ENCODE results near the gene OSBPL3.

OSBPL3 gene

DNA sequence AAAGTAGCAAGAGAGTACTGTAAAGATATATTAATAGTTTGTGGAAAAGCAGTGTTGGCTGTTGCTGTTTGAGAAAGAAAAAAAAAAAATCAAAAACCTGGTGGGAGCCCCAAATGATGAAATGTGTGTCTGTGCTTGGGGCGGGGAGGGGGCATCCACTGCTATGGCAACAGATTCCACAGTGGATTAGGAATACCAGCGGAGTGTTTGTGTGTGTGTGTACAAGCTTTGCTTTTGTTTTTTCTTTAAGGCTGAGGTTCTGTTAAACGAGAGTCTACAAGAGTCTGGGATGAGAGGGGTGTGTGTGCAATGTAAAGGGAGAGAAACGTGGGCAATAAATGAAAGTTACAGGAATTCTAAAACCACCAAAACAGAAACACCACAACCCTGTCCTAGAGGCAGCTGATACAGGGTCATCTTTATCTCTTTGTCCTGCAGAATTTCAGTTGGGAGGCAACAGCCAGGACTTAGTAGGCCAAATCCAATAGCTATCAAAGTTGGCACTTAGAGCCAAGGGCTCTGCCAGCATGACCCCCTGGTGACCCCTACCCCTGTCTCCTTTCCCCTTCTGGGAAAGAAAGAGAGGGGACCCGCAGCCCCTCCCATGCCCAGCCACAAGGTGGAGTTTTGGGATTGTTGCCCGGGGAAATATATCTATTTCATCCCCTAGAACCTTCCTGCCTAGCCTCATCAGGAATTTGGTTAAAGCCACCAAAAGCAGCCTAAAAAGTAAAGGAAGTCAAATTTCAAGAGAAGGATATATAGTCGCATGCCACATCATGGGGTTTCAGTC, 85.4 kb downstream of the OSBPL3 start:
- no peak for DNase-seq (ENCODE audit: low spot score)

DNA sequence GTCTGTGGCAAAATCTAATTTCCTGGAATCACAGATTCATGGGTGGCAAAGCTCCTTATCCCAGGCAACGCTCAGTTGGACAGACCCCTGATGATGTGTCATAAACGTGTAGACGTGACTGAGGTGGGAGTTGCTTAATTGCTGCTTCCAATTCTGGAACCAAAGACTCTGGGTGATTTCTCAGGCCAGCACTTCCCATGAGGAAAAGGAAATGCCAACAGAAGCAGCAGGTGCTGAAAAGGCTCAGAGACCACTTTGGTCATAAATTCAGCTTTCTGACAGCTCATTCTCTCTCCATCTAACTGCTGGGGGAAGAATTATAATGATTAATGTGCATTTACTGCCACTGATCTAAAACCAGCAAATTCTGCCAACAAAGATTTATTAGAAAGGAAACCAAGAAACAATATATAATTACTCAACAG, 88.7 kb downstream of the OSBPL3 start:
- no peak for DNase-seq (ENCODE audit: low spot score)

DNA sequence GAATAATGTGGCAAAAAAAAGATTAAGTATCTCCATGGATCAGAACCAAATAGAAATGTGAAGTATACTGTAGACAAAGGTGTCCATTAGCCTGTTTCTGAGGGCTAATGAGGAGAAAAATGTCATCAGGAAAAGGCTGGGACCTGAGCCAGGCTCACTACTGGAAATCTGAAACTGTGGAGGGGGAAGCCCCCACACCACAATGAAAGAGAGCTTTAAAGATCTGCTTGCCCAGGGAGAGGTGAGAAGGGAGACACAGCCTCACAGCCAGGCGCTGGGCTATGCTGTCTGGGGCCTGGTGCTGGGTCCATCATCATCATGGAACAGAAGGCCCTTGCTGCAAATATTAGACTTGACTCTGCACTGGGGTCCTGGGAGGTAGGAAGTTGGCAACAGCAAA, 90.4 kb downstream of the OSBPL3 start:
- DNase-seq (ENCODE audit: low spot score) = no peak

DNA sequence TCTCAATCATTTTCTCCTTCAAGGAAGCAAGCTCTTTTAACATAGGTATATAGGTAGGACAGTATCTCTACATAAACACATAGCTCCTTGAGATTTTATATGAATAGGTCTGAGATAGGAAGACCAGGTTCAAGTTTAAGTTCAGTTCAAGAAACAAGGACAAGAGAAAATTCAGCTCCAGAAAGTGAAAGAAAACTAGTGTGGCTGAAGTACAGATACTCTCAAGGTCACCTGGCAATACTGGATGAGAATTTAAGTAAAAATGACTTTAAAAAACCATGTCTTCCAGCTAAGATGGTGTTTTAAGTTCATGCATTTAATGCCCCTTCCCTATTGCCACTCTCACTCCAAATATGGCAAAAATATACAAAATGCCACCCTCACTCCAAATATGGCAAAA, 91.3 kb downstream of the OSBPL3 start:
- DNase-seq (ENCODE audit: low spot score) = no peak

DNA sequence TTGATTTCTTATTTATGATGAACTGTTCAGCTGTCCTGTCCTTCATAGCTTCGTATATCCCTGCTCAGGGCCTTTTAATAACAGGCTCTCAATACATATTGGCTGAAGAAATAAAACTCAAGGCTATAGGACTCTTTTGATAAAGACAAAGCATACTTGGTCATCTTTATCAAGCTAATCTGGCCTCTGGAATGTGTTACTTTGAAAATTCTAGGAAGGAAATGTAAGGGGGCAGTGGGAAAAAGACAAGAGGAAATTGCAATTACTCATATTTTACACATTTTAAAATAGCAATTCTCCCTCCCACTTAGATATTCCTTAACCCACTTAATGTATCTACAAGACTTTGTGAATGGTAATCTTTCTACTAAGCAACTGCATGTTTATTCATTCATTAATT, 94.3 kb downstream of the OSBPL3 start:
- peak; percentile 40 for DNase-seq (ENCODE audit: low spot score)

DNA sequence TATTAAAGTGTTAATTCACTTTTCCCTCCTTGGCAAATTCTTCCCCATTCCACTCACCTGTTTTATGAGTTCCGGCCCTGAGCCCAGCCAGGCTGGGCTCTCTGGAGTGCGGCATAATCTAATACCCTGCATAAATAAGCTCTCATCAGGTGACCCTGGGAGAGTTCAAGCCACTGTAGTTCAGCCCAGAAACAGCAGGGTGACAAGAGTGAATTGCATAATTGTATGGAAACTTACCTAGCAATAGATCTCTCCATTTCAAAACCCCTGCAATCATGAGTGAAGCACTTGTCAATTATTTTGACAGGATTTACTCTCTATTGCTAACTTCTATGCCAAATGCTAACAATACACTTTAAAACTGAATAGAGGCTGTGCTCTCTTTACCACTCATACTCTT, 94.7 kb downstream of the OSBPL3 start:
- no peak for DNase-seq (ENCODE audit: low spot score)

DNA sequence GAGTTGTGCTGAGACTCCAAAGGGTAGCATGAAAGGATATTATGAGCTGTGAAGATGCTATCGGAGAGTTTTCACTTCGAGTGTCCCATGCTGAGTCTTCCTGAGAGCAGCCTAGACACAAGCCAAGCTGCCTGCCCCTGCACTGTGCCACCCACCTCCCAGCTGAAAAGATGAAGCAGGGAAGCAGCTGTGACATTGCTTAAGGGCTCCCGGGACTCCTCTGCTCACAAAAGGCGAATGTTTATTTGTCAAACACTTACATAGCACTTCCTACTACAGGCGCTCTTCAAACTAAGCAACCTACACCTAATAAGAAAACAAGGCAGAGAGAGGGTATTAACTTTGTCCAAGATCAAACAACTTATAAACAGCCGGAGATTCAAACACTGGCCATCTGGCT, 95.6 kb downstream of the OSBPL3 start:
- DNase-seq (ENCODE audit: low spot score) = no peak

DNA sequence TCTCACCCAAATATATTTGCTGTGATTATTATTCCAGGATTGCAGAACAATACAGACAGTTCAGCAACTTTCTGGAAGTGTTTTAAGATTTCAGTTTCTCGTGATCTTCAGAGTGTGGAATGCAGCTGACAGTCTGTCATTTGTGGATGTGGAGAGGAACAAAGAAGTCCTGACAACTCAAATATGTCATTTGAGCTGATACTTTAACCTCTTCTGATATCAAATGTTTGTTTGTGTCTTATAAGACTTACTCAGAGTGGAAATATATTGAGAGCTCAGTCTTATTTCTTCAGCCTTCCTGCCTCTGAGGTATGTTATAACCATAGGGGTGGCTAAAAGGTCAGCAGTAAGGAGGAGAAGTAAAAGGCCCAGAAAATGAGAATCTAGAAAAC, 96.4 kb downstream of the OSBPL3 start:
- no peak for DNase-seq (ENCODE audit: low spot score)

DNA sequence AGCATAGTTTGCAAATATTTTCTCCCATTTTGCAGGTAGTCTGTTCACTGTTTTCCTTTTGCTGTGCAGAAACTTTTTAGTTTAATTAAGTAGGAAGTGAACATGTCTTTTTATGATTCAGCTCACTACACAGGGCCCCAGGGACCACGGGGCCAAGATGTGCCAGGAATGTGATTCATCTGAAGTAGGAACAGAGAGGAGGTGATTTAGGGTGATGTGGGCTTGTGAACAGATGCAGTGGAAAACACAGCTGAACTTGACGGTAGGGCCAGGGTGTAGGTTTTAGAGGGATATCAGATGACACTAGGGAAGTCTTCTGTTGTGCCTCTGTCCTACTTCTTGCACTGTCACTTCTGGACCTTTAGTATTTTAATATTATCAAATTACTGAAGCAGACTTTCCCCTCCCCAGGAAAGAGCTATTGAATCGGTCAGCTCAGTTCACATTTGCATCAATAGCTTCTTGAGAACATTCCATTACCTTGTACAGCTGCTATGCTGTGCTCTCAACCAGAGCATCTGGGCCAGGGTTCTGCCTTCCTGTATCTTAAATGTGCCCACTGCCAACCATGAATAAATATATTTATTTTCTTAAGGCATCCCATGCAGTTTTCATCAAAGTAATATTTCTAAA, 96.9 kb downstream of the OSBPL3 start:
- DNase-seq (ENCODE audit: low spot score) = peak; percentile 45

DNA sequence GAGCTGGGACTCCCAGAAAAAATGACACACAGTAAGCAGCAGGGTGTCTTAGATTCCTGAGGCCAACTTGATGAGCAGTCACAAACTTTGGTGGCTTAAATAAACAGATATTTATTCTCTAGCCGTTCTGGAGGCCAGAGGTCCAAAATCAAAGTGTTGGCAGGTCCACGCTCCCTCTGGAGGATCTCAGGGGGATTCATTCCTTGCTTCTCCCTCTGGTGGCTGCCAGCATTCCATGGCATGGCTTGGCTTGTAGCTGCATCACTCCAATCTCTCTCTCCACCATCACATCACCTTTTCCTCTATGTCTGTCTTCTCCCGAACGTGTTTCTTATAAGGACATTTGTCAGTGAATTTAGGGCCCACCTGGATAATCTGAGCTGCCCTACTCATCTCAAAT, 98.4 kb downstream of the OSBPL3 start:
- DNase-seq (ENCODE audit: low spot score) = no peak

DNA sequence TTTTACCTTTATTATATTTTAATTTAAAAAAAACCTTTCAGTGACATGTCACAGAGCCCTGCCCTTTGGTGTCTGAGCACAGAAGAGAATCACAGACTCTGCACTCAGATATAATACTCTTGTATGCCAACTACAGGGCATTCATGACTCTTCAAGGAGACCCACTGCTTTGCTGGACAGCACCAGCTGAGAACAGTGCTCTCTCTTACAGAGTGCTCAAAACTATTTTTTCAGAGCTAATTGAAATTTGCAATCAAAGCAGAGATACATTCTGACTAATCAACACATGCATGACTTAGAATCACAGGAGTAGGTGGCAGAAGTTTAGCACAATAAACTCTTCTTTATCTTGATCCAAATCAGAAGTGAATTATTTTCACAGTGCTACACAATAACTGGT, 99.1 kb downstream of the OSBPL3 start:
- no peak for DNase-seq (ENCODE audit: low spot score)

DNA sequence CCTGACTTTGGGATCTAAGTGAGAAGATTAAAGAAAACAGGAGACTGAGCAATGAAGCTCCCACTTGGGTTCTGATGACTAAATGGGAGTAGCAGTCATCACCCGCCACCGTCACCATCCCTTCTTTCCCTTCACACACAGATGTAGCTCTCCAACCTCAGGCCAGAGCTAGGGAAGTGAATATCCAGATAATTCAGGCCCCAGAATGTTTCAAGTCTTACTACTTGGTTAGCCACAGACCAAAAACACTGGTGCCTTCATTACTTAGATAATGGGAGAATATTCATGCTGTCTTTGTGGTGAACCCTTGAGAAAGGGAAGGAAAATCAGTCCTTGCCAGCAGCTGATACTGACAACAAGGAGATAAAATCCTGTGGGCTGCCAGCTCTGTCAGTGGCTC, 100.7 kb downstream of the OSBPL3 start:
- DNase-seq (ENCODE audit: low spot score) = no peak

DNA sequence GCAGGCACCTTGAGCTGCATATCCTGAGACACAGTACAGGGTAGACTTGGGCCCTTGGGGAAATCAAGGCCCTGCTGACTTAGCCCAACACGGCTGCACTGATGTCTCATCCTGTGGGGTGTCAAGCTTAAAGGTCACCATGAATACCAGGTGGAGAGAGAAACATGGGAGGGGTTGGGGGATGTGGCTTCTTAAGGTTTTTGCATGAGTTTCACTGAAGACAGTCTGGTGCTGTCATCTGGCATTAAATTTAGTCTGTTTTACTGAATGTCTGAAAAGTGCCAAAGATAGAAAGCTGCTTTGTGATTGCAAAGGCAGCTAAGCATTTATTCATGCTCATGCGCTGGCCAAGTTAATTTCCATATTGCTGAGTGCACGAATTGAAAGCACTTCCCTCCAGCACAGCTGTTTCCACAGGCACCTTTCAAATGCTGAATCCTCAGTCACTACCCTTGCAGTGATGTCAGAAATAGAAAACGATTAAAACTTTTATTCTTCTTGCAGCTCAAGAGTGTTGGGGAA, 102.1 kb downstream of the OSBPL3 start:
- no peak for DNase-seq (ENCODE audit: low spot score)

DNA sequence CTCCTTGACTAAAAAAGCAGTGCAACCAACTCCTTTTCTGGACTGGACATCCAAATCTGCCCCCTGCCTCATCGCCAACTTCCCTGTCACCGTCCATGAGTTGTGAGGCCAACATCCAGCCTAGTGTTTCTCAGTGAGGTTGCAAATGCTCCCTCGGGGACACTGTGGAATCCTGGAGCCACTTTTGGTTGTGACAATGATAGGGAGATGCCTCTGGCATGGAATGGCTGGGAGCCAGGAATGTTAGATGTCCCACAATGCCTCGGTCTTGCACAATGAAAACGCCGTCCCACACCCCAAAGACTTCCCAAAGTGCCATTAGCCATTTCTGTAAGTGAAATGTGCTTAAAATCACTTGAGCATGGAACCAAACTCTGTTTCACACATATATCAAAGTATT, 105.2 kb downstream of the OSBPL3 start:
- DNase-seq (ENCODE audit: low spot score) = no peak

DNA sequence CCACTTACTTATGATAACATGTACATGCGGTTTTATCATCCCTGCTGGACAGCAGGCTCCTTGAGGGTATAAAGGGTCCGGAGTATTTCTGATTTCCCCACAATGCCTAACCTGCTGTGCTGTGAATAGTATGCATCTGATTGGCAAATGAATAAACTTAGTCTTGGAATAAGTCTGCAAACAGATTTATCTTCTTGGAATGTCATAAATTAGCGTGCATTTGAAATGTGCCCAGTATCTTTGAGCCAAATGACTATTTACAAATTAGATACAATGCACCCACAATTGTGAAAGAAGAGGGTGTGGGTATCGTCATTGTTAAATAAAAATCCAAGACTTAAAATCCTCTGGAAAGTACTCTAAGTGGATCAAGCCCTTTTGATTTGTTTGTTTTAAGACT, 106.0 kb downstream of the OSBPL3 start:
- no peak for DNase-seq (ENCODE audit: low spot score)

DNA sequence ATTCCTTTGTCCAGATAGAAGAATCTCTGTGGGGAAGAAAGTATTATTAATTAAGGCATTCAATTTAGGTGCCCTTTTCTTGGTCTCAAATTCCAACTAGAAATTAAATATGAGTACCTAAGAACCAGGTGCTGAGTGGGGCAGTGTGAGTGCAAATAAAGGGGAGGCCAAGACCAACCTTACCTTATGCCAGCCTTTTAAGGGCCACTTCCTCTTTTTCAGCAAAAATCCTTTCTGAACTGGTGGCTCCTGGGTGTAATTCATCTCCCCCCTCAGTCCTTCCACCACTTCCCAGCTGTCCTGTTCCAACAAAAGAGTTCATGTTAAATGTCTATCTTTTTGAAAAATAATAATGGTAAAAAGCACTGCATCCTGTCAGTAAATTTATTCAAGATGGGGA, 108.2 kb downstream of the OSBPL3 start:
- no peak for DNase-seq (ENCODE audit: low spot score)

DNA sequence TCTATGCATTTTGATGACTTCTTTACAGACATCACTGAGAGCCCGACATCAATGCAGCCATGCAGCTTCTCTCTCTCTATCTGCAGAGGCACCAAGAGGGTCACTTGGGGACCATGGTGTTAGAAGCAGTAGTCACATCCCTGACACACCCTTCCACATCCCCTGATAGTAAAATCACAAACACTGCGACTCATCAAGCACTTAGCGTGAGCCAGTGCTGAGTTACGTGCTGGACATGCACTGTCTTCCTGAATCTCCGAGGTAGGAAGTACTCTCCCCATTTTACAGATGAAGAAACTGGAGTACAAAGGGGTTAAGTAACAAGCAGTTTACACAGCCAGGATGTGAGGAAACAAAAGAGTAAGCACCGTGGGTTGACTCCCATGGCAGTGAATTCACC, 109.2 kb downstream of the OSBPL3 start:
- DNase-seq (ENCODE audit: low spot score) = peak; percentile 21

DNA sequence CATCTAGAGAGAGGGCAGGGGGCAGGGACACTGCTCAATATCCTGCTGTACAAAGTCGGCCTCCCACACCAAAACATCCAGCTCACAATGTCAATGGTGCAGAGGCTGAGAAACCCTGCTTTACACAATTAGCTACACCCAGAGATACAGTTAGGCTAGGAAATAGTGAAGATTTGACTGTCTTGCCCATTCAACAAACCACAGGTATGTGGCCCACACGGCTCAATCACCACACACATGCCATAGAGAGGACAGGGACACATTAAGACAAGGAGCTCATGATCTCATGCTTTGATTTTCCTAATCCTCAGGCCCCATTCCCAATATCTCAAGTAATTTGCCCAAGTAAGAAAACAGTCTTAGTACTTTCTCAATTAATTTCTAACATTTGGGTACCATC, 110.4 kb downstream of the OSBPL3 start:
- DNase-seq (ENCODE audit: low spot score) = no peak

DNA sequence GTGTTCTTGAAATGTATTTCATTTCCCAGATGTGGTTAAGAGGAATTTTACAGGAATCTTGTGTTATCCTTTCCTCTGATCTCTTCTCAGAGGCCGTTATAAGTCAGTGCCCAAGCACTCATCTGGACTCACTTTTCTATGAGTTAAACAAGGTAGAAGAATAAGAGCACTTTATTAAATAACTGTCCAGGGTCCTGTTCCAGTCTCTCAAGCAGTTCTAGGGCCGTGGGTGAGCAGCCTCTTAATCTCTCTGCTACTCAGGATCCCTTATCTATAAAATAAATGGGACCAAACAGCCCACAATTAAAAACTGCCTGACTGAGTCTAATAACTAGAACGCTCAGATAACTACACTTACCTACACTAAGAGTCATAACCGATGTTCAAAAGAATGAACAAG, 111.2 kb downstream of the OSBPL3 start:
- no peak for DNase-seq (ENCODE audit: low spot score)

DNA sequence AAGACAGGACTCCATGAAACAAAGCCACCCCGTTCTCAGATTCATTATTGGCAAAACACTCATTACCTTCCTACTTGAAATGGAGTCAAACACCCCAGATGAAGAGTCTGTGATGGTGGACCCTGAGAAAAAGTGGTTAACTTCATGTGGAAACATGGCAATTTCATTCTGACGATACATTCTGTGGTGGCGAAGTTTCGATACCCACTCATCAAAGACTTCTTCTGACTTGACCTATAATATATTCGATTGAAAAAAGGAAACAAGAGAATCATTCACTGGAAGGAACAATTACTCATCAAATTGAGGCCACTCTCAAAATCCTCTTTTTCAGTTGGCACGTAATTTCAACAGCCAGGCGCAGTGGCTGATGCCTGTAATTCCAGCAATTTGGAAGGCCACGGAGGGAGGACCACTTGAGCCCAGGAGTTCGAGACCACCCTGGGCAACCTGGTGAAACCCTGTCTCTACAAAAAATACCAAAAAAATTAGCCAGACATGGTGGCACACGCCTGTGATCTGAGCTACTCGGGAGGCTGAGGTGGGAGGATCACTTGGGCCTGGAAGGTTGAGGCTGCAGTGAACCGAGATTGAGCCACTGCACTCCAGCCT, 113.9 kb downstream of the OSBPL3 start:
- DNase-seq (ENCODE audit: low spot score) = no peak

DNA sequence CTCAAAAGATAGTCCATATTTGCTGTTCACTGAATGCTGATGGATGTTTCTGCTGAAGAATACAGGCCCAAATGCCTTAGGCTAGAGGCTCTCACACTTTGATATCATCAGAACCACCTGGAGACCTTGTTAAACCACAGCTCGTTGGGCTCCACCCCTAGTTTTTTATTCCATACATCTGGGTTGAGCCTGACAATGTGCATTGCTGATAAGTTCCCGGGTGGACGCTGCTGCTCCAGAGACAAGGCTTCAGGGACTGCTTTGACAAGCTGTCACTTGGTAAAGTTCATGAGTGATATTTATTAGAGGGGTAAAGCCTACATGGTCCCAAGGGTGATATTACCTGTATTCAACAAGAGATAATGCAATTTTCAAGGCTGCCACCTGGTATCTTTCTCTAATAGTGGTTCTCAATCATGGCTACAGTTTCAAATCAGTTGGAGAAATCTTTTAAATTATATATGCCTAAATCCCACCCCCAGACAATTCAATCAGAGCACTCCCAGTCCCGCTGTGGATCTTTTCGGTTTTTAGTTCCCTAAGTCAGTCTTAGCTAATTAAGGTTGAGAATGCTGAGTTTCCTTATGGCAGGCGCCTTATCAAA, 115.7 kb downstream of the OSBPL3 start:
- no peak for DNase-seq (ENCODE audit: low spot score)

DNA sequence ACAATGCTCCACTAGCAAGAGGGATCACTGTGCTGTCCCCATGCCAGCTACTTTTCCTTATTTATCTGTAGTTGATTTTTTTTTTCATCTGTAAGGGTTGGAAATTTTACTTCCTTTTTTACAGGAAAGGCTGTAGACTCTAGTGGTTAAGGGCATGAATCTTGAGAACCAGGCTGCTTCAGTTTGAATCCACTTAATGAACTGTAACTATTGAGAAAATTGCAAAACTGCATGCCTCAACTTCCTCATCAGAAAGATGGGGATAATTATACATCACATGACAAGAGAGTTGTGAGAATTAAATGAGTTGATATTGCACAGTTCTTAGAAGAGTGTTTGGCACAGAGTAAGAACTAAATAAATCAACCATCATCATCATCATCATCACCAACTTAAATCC, 116.4 kb downstream of the OSBPL3 start:
- no peak for DNase-seq (ENCODE audit: low spot score)

DNA sequence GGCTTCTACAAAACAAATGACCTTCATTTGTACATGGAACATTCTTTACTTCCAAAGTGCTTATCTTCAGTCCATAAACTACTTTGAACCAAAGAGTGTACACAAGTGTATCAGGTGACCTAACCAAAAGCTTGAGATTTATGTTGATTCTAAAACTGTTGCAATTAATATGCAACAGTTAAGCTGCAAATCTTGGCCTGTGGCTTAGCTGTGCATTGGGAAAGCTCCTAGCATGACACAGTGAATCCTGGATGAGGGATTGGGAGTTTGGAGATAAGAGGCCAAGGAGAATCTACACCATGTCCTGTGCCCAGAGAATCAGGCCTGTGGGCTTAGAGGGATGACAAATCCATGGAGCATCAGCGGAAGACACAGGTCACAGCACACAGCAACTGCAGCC, 117.5 kb downstream of the OSBPL3 start:
- DNase-seq (ENCODE audit: low spot score) = no peak
